Pancreas (tissue), 10 donors: Measurements from ENCODE around the gene USP11. TPM values are rescaled to one million over a fixed set of nuclear protein-coding genes. Genes with fewer than 3 reads are reported as not detected.

Experiments
- ATAC-seq, 4 donors: fragments of 200-7000 bp; cut with Tn5 transposase; one replicate each; pipeline versions ENCODE4 v1.8.0 to v1.9.1; 2020; ENCODE audit warnings: mild to moderate bottlenecking in 4 of 4, moderate library complexity in 4 of 4
- DNase-seq, 6 donors: peaks; one replicate each; pipeline ENCODE4 v3.0.0-alpha.2; 2020
- FAIRE-seq: peaks from 2 replicates; lab custom pipeline; 2012; peaks lifted over from hg19 to GRCh38; lab: Jason Lieb, UNC
- H3K27ac ChIP-seq, 4 donors: fragments of 200-600 bp; sonication (generic); 1 replicate in 3 of 4; 2 replicates in 1 of 4; pipeline versions ENCODE4 v1.5.0 to v1.8.0; 2020
- H3K27me3 ChIP-seq, 4 donors: fragments of 200-600 bp; one replicate each; pipeline ENCODE4 v1.8.0; 2021
- H3K36me3 ChIP-seq, 3 donors: fragments of 200-600 bp; sonication (generic) in 1 of 3; one replicate each; pipeline versions ENCODE4 v1.5.0 to v1.8.0; 2020 to 2021
- H3K4me1 ChIP-seq, 3 donors: fragments of 200-600 bp; one replicate each; pipeline ENCODE4 v1.8.0; 2021
- H3K4me3 ChIP-seq, 4 donors: fragments of 200-600 bp; sonication (generic) in 2 of 4; one replicate each; pipeline versions ENCODE4 v1.5.0 to v1.8.0; 2020 to 2021
- H3K9me3 ChIP-seq, 4 donors: fragments of 200-600 bp; one replicate each; pipeline ENCODE4 v1.8.0; 2021
- WGBS, 2 donors: extraction: QIAGEN DNeasy Blood & Tissue Kit; methylation state at CpG; one replicate each; pipeline ENCODE4 v1.1.7; 2013; 5-methylcytosine and 5-hydroxymethylcytosine counted together
- intact Hi-C, 3 donors: fragments of 100-400 bp; cut with DNase I; formaldehyde crosslinking; loops; one replicate each; pipeline versions ENCODE4 v1.11.1 to v1.14.2; 2022
- polyA plus RNA-seq, 2 donors: library from polyadenylated mRNA; stranded (reverse); fragments of 200-250 nt; gene quantifications; one replicate each; pipeline ENCODE4 v1.2.3, GENCODE V29; 2013
- total RNA-seq, 6 donors: library from RNA; stranded (reverse); fragmentation: NEBNext Ultra II Directional in 4 of 6; extraction: Animal tissue kit (Norgen Biotek cat#: 25700) in 4 of 6; gene quantifications; one replicate each; pipeline versions ENCODE4 v1.2.1 to v1.2.4, GENCODE V29; 2021 to 2023
- TF ChIP-seq, protein P1 (sequence below), 4 donors: fragments of 200-600 bp; sonication (generic) in 3 of 4; IDR thresholded peaks; one replicate each; pipeline versions ENCODE4 v1.5.0 to v1.8.0; 2021; ENCODE audit warnings: antibody characterized with exemption in 4 of 4
- donor health status: healthy with polysubstance abuse.
- donor health status: DM: no; HTN: no; CAD: no; lungs with moderate emphysema.
- donor health status: DM: no; HTN: no; CAD: no.
- donor health status: control.
- donor health status: control.
- donor health status: Bipolar disorder and iron deficiency.
- donor health status: DM: yes; HTN: yes; CAD: no.
- donor health status: DM: no; HTN: no; CAD: no.
- donor health status: DM: no; HTN: no; CAD: no.
- donor health status: DM: yes; HTN: yes; CAD: no.

USP11 gene
- total and polyA plus RNA-seq, 8 donors = 17.6 to 58.4 (median 25.3) TPM

GRCh38 chrX:47228550-47229270 lies 4.1 kb upstream of the USP11 start:
- DNase-seq (peak in 1 of 6 donors; percentile 54), FAIRE-seq (no peak), ATAC-seq (no peak)
- Histone ChIP-seq H3K4me1 (no peaks in the 10 kb centered on the region), H3K4me3 (no peak overlapping the region), H3K27ac (no peak overlapping the region), H3K36me3 (peaks cover 0 to 31% (median 5%) of the 10 kb centered on the region in 3 donors), H3K27me3 (peaks cover 0 to 4% (median 0%) of the 10 kb centered on the region in 4 donors), H3K9me3 (no peaks in the 10 kb centered on the region)
- intact Hi-C loops = no loop called here
- TF ChIP-seq, protein P1, sequence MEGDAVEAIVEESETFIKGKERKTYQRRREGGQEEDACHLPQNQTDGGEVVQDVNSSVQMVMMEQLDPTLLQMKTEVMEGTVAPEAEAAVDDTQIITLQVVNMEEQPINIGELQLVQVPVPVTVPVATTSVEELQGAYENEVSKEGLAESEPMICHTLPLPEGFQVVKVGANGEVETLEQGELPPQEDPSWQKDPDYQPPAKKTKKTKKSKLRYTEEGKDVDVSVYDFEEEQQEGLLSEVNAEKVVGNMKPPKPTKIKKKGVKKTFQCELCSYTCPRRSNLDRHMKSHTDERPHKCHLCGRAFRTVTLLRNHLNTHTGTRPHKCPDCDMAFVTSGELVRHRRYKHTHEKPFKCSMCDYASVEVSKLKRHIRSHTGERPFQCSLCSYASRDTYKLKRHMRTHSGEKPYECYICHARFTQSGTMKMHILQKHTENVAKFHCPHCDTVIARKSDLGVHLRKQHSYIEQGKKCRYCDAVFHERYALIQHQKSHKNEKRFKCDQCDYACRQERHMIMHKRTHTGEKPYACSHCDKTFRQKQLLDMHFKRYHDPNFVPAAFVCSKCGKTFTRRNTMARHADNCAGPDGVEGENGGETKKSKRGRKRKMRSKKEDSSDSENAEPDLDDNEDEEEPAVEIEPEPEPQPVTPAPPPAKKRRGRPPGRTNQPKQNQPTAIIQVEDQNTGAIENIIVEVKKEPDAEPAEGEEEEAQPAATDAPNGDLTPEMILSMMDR (IDR thresholded peaks at IDR 0.05) = no peak
- 90 to 96% methylated on average over 12 of the region's 12 CpGs for WGBS, 2 donors

- no peaks in the 10 kb centered on the region for H3K9me3 ChIP-seq
- intact Hi-C loops = no loop called here
- no peaks in the 10 kb centered on the region for H3K4me1 ChIP-seq
- 96 to 100% methylated on average over 6 of the region's 6 CpGs for WGBS, 2 donors
- peak in 1 of 6 donors; percentile 49 for DNase-seq
- no peak for ATAC-seq
- H3K36me3 ChIP-seq = peaks cover 0 to 24% (median 5%) of the 10 kb centered on the region in 3 donors
- no peak overlapping the region for H3K27ac ChIP-seq
- TF ChIP-seq, protein P1 (IDR thresholded peaks at IDR 0.05) = no peak
- H3K4me3 ChIP-seq = no peak overlapping the region
- H3K27me3 ChIP-seq = peaks cover 0 to 6% (median 0%) of the 10 kb centered on the region in 4 donors
- no peak for FAIRE-seq
Observed at GRCh38 chrX:47229427-47229826, 3.4 kb upstream of the USP11 start.

- intact Hi-C loops = no loop called here
- TF ChIP-seq, protein P1 (IDR thresholded peaks at IDR 0.05) = no peak
- FAIRE-seq (no peak), ATAC-seq (no peak), DNase-seq (peak in 1 of 6 donors; percentile 27)
- 85 to 95% methylated on average over 5 of the region's 5 CpGs for WGBS, 2 donors
- no peaks in the 10 kb centered on the region for H3K4me1 ChIP-seq
- peaks cover 0 to 15% (median 0%) of the 10 kb centered on the region in 3 donors for H3K36me3 ChIP-seq
- H3K4me3 ChIP-seq = no peak overlapping the region
- no peaks in the 10 kb centered on the region for H3K9me3 ChIP-seq
- H3K27ac ChIP-seq = no peak overlapping the region
- H3K27me3 ChIP-seq = peaks cover 0 to 10% (median 0%) of the 10 kb centered on the region in 4 donors
Observed at GRCh38 chrX:47230136-47230868, 2.5 kb upstream of the USP11 start.

- peaks cover 0 to 8% (median 0%) of the 10 kb centered on the region in 3 donors for H3K36me3 ChIP-seq
- intact Hi-C loops = no loop called here
- no peaks in the 10 kb centered on the region for H3K9me3 ChIP-seq
- DNase-seq (no peak), ATAC-seq (no peak), FAIRE-seq (no peak)
- H3K27ac ChIP-seq = no peak overlapping the region
- H3K27me3 ChIP-seq = peaks cover 0 to 10% (median 0%) of the 10 kb centered on the region in 4 donors
- H3K4me3 ChIP-seq = no peak overlapping the region
- H3K4me1 ChIP-seq = no peaks in the 10 kb centered on the region
- TF ChIP-seq, protein P1 (IDR thresholded peaks at IDR 0.05) = no peak
- 58 to 64% methylated on average over 2 of the region's 2 CpGs for WGBS, 2 donors
Observed at GRCh38 chrX:47231167-47231566, 1.6 kb upstream of the USP11 start.
